Large intestine (tissue), 1 donor: Measurements from ENCODE around the gene GLP2R. TPM values are rescaled to one million over a fixed set of nuclear protein-coding genes. Genes with fewer than 3 reads are reported as not detected.

ENCODE experiments used
- polyA plus RNA-seq: library from polyadenylated mRNA; unstranded; fragments of 120-200 nt; gene quantifications from one replicate; pipeline ENCODE4 v1.2.1, GENCODE V29; 2013

GLP2R gene
- polyA plus RNA-seq, 1 donor = 6.4 TPM

Other genes with a start within 250 kb of the GLP2R start
- gene CFAP52, start 249.3 kb upstream of the GLP2R start, polyA plus RNA-seq = 0.45 TPM
- gene USP43, start 180.4 kb upstream of the GLP2R start, polyA plus RNA-seq = 4.7 TPM
- gene DHRS7C, start 34.3 kb upstream of the GLP2R start, polyA plus RNA-seq = 0.24 TPM
- not detected for gene GSG1L2, start 3.8 kb upstream of the GLP2R start, polyA plus RNA-seq
- 0.63 TPM for gene RCVRN, start 79.3 kb downstream of the GLP2R start, polyA plus RNA-seq